ENCODE data around the gene MYH6. TPM values are rescaled to one million over a fixed set of nuclear protein-coding genes. Genes with fewer than 3 reads are reported as not detected.

Gene MYH6
- total RNA-seq, 1 donor from 2014 or later = 0.07 TPM

GRCh38 chr14:23365036-23365731 is 42.9 kb downstream of the MYH6 start, which contains the start of gene EFS:
EFS (minus strand) TSS chr14:23365172; CDS start chr14:23365025, 147 bp downstream.
- Mint-ChIP-seq H3K36me3 (ENCODE audit: insufficient read depth) (peaks cover 4% of the 10 kb centered on the region), H3K4me1 (ENCODE audit: low read depth) (peaks cover 24% of the 10 kb centered on the region), H3K9me3 (ENCODE audit: low read depth) (no peaks in the 10 kb centered on the region), H3K27me3 (peaks cover 6% of the 10 kb centered on the region), H3K27ac (peak within 1 kb of the TSS; percentile 98), H3K4me3 (ENCODE audit: low read depth) (peak within 1 kb of the TSS; percentile 89)
- DNase-seq (ENCODE audit: low spot score, unreplicated experiment) = peak; percentile 48
- no peak for TF ChIP-seq CTCF (IDR thresholded peaks at IDR 0.05; ENCODE audit: unreplicated experiment)

- peak overlapping the region; percentile 89 for H3K4me3 Mint-ChIP-seq (ENCODE audit: low read depth)
- peaks cover 4% of the 10 kb centered on the region for H3K36me3 Mint-ChIP-seq (ENCODE audit: insufficient read depth)
- H3K9me3 Mint-ChIP-seq (ENCODE audit: low read depth) = no peaks in the 10 kb centered on the region
- peaks cover 6% of the 10 kb centered on the region for H3K27me3 Mint-ChIP-seq
- peaks cover 24% of the 10 kb centered on the region for H3K4me1 Mint-ChIP-seq (ENCODE audit: low read depth)
- peak overlapping the region; percentile 98 for H3K27ac Mint-ChIP-seq
- no peak for DNase-seq (ENCODE audit: low spot score, unreplicated experiment)
- TF ChIP-seq CTCF (IDR thresholded peaks at IDR 0.05; ENCODE audit: unreplicated experiment) = no peak
Measured at GRCh38 chr14:23364164-23365035, 43.7 kb downstream of the MYH6 start.

GRCh38 chr14:23362200-23362599 is 45.9 kb downstream of the MYH6 start:
- no peak for TF ChIP-seq CTCF (IDR thresholded peaks at IDR 0.05; ENCODE audit: unreplicated experiment)
- peaks cover 24% of the 10 kb centered on the region for H3K4me1 Mint-ChIP-seq (ENCODE audit: low read depth)

GRCh38 chr14:23361763-23362162 is 46.3 kb downstream of the MYH6 start:
- Mint-ChIP-seq H3K9me3 (ENCODE audit: low read depth) (no peaks in the 10 kb centered on the region), H3K4me1 (ENCODE audit: low read depth) (peaks cover 21% of the 10 kb centered on the region), H3K4me3 (ENCODE audit: low read depth) (no peak overlapping the region), H3K27ac (no peak overlapping the region), H3K36me3 (ENCODE audit: insufficient read depth) (peaks cover 4% of the 10 kb centered on the region), H3K27me3 (no peaks in the 10 kb centered on the region)
- DNase-seq (ENCODE audit: low spot score, unreplicated experiment) = no peak
- TF ChIP-seq CTCF (IDR thresholded peaks at IDR 0.05; ENCODE audit: unreplicated experiment) = no peak

More at GRCh38 chr14:23362200-23362599, 45.9 kb downstream of the MYH6 start:
- H3K9me3 Mint-ChIP-seq (ENCODE audit: low read depth) = no peaks in the 10 kb centered on the region
- DNase-seq (ENCODE audit: low spot score, unreplicated experiment) = no peak
- H3K27ac Mint-ChIP-seq = no peak overlapping the region
- H3K27me3 Mint-ChIP-seq = no peaks in the 10 kb centered on the region
- H3K4me3 Mint-ChIP-seq (ENCODE audit: low read depth) = no peak overlapping the region
- H3K36me3 Mint-ChIP-seq (ENCODE audit: insufficient read depth) = peaks cover 4% of the 10 kb centered on the region

GRCh38 chr14:23361320-23361719 is 46.8 kb downstream of the MYH6 start:
- Mint-ChIP-seq H3K4me3 (ENCODE audit: low read depth) (no peak overlapping the region), H3K9me3 (ENCODE audit: low read depth) (no peaks in the 10 kb centered on the region), H3K27ac (peak overlapping the region; percentile 36)

More at GRCh38 chr14:23361320-23361719, 46.8 kb downstream of the MYH6 start:
- no peak for DNase-seq (ENCODE audit: low spot score, unreplicated experiment)
- H3K36me3 Mint-ChIP-seq (ENCODE audit: insufficient read depth) = peaks cover 4% of the 10 kb centered on the region
- TF ChIP-seq CTCF (IDR thresholded peaks at IDR 0.05; ENCODE audit: unreplicated experiment) = no peak
- peaks cover 18% of the 10 kb centered on the region for H3K4me1 Mint-ChIP-seq (ENCODE audit: low read depth)
- H3K27me3 Mint-ChIP-seq = no peaks in the 10 kb centered on the region

Measured in progenitor cell of endocrine pancreas (in vitro differentiated cells).